GM18502 (cell line): ENCODE results near the gene UXT.
"Not testable (repeated sequence)": the region's sequence is repeated elsewhere in the genome, so short reads cannot be mapped to it uniquely, and the experiment has no call there.

Experiments used
- ATAC-seq: cut with Tn5 transposase; IDR thresholded peaks from one replicate; pipeline ENCODE4 v1.9.1; 2021; ENCODE audit warnings: mild to moderate bottlenecking; ENCODE audit not compliant: unreplicated experiment, poor library complexity

UXT gene

DNA sequence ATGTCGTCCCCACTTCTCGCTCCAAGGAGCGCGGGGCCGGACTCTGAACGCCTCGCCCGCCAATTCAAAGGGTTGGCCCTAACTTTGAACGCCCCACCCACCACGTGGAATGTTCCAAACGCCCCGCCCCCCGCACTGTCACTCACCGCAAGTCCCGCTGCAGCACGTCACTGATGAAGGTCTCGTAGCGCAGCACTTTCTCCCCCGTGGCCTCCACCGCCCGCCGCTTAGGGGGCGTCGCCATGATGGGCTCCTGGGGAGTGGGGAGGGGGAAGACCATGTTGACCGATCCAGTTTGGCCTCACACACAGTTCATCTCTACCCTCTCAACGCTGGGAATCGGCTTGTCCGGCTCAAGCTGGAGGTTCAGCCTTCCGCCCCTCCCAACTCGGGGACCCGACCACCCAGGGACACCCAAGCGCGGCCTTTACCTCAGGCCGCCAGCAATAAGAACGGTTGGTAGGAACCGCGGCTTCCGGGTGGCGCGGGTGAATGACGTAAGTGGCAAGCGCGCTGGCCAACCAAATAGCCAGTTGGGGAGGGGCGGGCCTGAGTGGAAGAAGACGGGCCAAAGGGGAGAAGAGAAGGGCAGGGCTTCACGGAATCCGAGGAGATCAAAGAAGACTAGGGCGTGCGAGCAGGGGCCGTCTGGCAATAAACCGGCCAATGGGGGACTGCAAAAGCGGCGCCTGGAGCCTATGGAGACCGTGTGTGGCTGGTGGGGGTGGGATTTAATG, at the start of gene UXT:
Gene UXT, minus strand, starts transcription at position 497 of the 737 bp plus-strand sequence. Its CDS starts 253 bp downstream, at position 244.
- ATAC-seq, result peak; percentile 86

DNA sequence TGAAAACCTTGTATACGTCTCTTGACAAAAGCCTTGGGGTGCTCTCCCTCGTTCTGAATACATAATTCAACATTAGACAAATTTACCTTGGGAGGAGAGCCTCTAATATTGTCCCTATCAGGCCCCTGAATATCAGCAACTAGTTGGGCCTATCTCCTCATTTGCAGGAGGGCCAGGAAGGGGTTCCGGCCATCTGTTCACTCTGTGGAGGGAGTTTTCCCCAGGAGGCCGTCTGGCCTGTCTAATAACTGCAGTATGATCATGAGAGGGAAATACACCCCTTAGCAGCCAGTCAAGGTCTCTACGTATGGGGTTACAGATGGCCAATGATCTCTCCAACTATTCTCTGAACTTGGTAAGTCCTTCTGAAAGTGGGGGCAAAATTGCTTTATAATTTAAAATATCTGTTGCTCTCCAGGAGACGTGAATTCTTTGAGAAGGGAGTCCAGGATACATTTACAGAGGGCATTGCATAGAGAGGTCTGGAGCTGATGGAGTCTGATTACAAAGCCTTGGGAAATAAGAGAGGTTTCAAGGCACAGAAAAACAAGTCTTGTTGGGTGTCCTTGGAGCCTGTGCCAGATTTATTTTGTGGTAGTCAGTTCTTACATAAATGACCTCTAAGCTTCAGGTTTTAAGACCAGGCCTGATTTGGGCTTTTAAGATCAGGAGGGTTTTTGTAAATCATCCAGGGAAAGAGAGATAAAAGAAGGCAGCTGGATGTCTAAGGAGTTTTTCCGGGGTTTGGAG, 48.2 kb upstream of the UXT start:
- no peak for ATAC-seq

DNA sequence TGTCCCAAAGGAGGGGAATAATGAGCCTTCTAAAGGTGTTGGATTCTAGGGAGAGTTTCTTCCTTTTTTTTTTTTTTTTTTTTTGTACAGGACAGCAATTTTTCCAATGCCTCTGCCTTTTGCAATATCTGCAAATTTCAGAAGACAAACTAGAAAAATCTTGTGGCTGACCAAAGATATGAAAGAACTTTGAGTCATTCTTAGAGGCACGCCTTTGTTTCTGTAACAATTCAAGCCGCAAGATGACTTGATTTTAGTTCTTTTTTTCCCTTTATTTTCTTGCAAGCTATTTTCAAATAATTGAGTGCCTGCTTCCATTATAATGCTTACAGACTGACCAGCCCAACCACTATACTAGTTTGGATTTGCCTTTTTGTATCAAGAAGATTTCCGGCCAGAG, 47.6 kb upstream of the UXT start:
- ATAC-seq, result no peak

- ATAC-seq, result no peak
Observed at GRCh38 chrX:47704736-47705135, 45.8 kb upstream of the UXT start.

GRCh38 chrX:47697181-47697580, 38.2 kb upstream of the UXT start:
- no peak for ATAC-seq

- no peak for ATAC-seq
Observed at GRCh38 chrX:47690175-47690574, 31.2 kb upstream of the UXT start.

- ATAC-seq, result no peak
Observed at GRCh38 chrX:47687263-47687662, 28.3 kb upstream of the UXT start.

GRCh38 chrX:47683829-47684205, 24.8 kb upstream of the UXT start:
- ATAC-seq, result no peak

GRCh38 chrX:47683184-47683828, 24.3 kb upstream of the UXT start:
- no peak for ATAC-seq

DNA sequence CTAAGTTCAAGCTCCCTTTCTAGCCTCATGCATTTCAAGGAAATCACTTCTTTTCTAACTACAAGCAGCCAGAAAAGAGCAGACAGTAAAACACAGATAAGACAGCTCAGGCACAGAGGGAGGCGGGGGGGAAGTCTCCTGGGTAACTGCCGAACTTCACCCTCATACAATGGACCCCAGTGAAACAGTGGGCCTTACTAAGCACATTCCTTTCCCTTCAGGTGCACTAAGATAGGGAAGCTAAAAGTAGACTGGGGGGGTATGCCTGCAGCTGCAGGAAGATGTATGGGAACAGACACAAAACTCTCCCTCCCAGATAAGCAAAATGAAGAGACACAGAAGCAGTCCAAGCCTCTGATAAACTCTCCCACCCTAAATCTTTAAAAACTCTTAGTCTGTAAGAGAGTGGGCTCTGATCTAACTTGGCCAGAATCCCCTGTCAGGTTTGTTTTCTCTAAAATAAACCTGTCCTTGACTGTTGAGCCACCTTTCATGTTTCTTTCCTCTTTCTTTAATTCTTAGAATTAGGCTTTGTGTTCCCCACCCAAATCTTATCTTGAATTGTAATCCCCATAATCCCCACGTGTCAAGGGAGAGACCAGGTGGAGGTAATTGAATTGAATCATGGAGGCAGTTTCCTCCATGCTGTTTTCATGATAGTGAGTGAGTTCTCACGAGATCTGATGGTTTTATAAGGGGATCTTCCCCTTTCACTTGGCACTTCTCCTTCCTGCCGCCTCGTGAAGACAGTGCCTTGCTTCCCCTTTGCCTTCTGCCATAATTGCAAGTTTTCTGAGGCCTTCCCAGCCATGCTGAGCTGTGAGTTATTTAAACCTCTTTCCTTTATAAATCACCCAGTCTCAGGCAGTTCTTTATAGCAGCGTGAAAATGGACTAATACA, 17.2 kb upstream of the UXT start:
- ATAC-seq, result not testable (repeated sequence)

- no peak for ATAC-seq
Observed at GRCh38 chrX:47674776-47675175, 15.8 kb upstream of the UXT start.

DNA sequence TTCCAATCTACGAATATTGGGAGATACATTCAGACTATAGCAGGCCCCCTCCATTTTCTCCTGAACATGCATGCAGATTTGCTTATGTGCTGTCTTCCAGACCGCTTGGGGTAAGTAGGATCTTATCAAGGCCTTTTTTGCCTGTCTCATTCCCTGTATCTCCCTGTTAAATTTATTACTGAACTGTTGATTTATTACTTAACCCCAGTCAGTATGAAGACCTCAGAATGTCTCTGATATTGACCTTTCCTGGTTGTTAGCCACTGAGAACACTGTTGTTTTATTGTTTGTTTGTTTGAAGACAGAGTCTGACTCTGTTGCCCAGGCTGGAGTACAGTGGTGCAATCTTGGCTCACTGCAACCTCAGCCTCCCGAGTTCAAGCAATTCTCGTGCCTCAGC, 6.8 kb upstream of the UXT start:
- not testable (repeated sequence) for ATAC-seq

DNA sequence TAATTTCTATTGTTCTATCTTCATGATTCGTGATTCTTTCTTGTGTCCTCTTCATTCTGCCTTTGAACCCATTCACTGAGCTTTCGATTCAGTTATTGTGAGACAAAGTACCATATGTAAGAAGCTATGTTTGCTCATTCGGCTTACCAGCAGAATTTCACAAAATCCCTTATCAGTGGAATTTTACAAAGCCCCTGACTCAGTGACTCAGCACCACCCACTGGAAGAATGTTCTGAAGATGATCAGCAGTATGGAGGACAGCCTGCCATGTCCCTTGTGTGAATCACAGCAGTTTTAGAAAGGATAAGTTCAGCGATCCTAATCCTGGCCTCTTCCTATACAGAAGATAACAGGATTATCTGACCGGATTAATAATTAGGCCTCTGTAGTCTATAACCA, 5.8 kb upstream of the UXT start:
- no peak for ATAC-seq

DNA sequence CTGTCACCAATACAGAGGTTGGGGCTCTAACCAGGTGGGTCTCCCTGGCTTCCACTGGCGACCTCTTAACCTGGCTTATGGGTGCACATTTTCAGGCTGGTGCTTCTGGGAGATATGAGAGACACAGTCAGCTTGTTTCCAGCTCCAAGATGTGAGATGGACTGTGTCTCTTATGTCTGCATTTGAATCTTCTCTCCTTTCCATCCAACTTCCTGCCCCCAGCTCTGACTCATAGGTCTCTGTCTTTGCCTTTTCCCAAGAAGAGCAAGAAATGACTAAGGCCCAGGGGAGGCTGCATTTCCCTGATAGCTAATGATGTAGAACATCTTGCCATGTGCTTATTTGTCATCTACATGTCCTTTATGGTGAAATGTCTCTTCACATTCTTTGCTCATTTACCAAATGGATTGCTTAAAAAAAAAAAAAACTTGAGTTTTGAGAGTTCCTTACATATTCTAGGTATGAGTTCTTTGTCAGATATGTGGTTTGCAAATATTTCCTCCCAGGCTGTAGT, 3.2 kb upstream of the UXT start:
- ATAC-seq, result no peak

DNA sequence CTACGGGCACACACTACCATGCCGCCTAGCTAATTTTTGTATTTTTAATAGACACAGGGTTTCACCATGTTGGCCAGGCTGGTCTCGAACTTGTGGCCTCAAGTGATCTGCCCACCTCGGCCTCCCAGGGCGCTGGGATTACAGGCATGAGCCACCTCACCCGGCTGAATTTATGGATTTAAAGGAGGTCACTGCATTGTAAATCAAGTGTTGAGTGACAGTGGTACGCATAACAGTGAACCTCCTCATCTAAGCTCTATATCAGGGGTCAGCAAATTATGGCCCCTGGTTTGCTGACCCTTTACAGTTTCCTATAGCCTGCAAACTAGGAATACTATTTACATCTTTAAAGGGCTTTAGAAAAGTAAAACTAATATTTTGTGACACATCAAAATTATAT, 2.6 kb upstream of the UXT start:
- ATAC-seq, result no peak

DNA sequence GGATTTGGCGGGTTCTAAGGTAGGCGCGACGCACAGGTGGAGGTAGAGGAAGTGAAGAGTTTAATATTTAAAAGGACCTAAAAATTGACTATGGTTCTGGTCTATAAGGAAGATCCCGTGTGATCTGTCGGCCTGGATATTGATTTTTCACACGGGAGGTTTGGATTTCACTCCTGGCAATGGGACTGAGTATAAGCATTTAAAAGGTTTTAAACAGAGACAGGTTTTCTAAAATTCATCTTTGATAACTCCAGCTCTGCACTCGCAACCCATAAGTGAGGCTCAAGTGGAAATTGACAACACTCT, 394 bp upstream of the UXT start:
- ATAC-seq, result no peak

DNA sequence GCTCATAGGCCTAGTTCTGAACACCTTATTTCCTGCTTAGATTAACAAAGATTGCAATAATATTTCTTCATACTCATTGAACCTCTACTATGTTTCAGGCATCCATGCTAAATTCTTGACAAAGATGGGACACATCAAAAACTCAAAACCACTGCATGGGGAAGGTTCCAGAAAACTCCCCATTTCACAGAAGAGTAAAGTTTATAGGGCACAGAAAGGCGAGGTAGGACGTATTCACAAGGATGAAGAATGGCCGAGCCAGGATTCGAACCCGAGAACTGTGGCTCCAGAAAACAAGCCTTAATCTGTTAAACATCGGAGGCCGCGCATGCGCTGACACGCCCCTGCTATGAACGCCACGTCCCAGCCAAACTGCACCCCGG, 688 bp downstream of the UXT start:
- no peak for ATAC-seq

DNA sequence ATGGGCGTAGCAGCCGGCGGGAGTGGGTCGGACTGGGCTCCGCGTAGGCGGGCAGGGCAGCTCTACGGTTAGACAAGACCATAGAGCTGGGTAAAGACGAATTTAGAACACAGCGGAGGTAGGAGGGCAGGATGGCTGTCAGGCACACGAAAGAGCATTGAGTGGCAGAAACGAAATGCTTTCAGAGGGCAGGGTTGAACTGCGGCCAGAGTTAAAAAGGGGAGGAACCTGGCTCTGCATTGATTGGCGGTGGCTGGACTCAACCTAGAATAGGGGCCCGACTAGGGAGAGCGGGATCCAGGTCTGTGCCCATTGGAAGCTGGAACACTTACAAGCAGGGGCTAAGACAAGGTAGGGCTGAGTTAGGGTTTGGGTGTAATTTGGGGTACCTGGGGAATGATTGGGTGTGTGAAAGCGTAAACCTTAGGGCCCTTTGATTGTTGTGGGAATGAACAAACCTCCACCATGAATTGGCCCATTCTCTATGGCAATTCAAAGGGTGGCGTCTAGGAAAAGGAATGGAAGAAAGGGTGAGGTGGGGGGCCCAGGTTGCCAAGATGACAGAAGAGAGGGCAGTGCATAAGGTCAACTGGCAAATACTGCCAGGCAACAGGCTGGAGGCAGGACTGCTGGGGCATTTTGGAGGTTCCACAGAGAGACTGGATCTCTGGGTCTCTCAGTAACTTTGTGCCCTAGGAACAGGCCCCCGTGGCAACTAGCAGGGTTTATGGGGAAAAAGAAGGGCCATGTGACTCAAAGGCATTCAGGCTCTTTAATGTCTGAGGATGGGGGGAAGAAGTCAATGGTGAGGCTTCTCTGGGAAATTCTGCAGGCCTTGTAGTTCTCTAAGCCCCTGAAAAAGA, 7.7 kb downstream of the UXT start:
- no peak for ATAC-seq
